DMS53 treated with DMSO at 0.1 percent for 48 hours (cell line): ENCODE measurements around the gene RYR1.
"Not testable (repeated sequence)": the region's sequence is repeated elsewhere in the genome, so short reads cannot be mapped to it uniquely, and the experiment has no call there.

Experiments
- DNase-seq: peaks from one replicate; lab custom pipeline; 2025; ENCODE audit not compliant: unreplicated experiment; lab: John Stamatoyannopoulos, UW

RYR1 gene

DNA sequence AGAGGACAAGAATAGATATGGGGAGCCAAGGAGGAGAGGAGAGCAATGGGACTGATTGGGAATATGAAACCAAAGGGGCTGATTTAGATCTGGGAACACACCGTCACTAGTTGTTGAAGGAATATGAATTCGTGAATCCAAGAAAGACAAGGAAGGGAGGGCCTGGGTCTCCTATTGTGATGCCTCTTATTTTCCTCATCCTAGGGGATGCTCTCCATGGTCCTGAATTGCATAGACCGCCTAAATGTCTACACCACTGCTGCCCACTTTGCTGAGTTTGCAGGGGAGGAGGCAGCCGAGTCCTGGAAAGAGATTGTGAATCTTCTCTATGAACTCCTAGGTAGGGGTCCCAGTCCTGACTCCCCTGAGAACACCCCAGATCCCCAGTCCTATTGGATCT is 21.5 kb downstream of the RYR1 start:
- DNase-seq = no peak

DNA sequence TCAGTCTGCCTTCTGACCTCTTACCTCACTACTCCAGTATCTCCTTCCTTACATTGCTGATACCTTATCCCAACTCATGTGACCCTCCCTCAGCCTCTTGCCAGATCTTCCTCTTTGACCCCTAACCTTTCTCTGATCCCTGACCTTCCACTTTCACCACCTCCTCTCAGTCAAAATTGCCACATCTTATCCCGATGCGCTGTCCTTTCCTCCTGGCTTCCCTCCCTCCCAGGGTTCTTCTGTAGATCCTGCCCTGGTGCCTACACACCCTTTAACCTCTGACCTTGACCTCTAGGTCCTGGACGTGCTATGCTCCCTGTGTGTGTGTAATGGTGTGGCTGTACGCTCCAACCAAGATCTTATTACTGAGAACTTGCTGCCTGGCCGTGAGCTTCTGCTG is 23.7 kb downstream of the RYR1 start:
- DNase-seq = no peak

DNA sequence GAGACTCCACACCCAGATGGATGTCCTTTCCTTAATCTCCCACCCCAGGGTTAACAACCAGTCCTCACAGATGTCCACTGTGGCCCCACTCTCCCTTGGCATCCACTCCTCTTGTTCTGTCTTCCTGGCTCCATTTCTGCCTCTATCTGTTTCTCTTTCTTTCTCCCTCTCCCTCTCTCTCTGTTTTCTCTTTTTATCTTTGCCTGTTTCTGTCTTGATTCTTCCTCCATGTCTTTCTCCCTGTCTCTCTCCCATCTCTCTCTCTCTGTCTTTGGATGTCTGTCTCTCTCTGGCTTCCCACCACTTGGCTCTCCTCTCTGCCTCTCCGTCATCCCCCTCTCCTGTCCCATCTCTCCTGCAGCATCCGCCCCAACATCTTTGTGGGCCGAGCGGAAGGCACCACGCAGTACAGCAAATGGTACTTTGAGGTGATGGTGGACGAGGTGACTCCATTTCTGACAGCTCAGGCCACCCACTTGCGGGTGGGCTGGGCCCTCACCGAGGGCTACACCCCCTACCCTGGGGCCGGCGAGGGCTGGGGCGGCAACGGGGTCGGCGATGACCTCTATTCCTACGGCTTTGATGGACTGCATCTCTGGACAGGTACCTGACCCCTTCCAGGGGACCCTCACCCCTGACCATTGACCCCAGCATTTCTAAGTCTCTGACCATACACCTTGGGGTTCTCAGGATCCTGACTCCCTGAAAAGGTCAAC is 24.4 kb downstream of the RYR1 start:
- DNase-seq = no peak

DNA sequence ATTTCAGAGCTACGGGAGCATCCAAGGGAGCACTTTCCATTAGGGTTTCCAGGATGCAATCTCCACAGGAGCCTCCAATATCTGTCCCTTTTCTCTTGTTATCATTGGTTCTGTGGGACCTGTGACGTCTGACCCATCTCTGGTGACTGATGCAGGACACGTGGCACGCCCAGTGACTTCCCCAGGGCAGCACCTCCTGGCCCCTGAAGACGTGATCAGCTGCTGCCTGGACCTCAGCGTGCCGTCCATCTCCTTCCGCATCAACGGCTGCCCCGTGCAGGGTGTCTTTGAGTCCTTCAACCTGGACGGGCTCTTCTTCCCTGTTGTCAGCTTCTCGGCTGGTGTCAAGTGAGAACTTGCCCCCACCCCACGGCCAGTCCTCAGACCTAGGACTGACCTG is 25.5 kb downstream of the RYR1 start:
- no peak for DNase-seq

DNA sequence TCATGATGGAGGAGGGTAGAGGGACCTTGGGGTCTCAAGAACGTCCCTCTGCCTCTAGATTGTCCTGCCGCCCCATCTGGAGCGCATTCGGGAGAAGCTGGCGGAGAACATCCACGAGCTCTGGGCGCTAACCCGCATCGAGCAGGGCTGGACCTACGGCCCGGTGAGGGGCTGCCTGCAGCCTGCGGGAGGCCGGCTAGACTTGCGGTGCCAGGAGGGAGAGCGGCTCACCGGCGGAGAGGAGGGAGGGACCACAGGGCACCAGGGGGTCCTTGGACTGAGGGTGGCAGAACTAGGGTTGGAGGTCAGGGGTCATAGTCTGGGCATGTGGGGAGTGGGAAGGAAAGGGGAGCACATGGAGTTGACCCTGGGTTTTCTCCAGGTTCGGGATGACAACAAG is 29.9 kb downstream of the RYR1 start:
- no peak for DNase-seq

DNA sequence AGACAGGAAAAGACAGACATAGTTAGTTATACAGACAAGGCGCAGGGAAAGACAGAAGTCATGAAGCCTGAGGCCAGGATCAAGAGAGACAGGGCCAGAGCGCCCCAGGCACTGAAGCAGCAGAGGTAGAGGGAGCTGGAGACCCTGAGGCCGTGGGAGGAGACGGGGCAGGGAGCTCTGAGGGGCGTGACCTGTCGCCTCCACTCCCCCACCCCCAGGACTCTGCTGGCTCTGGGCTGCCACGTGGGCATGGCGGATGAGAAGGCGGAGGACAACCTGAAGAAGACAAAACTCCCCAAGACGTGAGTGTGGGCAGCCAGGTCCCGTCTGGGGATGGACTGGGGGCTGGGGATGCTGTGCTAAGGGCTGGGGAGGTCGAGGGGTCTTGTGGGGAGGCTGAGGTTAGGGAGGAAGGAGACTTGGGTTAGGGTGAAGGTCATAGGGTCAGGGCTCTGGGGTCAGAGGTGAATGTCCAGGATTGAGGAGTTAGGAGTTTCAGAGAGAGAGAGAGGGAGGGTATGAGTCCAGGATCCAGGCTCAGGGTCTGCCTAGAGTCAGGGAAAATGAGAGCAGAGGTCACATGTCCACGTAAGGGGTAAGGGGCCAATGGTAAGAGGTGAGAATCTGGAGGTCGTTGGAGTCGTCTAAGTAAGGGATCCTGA is 31.1 kb downstream of the RYR1 start:
- no peak for DNase-seq

DNA sequence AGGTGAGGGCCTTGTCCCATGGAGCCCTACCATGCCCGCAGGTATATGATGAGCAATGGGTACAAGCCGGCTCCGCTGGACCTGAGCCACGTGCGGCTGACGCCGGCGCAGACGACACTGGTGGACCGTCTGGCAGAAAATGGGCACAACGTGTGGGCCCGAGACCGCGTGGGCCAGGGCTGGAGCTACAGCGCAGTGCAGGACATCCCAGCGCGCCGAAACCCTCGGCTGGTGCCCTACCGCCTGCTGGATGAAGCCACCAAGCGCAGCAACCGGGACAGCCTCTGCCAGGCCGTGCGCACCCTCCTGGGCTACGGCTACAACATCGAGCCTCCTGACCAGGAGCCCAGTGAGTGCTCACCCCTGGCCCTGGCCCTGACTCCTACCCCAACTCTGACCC is 32.6 kb downstream of the RYR1 start:
- DNase-seq = no peak

DNA sequence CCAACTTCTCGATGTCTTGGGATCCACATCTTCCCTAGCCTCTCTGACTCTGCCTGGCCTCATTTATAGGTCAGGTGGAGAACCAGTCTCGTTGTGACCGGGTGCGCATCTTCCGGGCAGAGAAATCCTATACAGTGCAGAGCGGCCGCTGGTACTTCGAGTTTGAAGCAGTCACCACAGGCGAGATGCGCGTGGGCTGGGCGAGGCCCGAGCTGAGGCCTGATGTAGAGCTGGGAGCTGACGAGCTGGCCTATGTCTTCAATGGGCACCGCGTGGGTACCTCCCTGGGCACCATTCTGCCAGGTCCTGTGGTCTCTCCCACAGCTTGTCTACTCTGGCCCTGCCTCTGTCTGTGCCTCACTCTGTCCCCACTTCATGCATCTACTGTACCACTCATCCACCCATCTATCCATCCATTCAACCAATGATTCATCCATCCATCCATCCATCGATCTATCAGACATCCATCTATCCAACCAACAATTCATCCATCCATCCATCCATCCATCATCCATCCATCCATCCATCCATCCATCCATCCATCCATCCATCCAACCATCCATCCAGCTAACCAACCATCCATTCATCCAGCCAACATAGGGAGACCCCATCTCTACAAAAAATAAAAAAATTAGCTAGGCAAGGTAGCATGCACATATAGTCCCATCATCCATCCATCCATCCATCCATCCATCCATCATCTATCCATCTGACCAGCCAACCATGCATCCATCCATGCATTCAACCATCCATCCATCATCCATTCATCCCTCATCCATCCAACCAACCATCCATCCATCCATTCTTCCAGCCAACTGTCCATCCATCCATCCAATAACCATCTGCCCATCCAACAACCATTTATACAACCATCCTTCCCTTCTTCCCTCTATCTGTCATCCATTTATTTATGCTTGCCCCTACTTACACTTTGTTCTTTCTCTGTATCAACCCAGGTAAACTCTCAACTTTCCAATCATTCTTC is 34.3 kb downstream of the RYR1 start:
- no peak for DNase-seq

DNA sequence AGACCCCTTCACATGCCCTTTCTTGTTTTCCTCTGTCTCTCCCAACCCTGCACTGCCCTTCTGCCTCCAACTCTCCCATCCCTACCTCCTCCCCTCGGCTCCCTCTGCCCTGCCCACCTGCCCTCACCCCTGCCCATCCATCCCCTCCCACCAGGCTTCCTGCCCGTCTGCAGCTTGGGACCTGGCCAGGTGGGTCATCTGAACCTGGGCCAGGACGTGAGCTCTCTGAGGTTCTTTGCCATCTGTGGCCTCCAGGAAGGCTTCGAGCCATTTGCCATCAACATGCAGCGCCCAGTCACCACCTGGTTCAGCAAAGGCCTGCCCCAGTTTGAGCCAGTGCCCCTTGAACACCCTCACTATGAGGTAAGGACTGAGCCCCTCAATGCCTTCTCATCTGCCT is 35.7 kb downstream of the RYR1 start:
- DNase-seq = no peak

DNA sequence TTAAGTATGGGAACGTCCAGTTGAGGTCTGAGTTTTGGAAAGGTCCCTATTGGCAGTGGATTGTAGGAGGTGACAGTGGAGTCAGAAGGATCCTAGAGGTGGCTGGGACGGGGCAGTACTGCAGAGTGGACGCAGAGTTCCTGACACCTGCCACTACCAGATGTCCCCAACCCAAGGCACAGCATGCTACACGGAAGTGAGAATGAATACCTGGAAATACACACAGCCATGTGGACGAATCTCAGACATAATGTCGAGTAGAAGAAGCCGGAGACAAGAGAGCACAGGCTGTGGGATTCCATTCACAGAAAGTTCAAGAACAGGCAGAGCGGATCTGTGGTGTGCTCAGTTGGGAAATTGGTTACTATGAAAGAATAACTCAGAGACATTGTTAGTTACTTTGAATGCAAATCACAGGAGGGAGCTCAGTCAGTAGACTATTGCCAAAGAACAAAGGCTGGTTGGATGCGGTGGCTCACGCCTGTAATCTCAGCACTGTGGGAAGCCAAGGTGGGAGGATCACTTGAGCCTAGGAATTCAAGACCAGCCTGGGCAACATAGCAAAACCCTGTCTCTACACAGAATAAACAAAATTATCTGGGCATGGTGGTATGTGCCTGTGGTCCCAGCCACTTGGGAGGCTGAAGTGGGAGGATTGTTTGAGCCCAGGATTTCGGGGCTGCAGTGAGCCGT is 37.4 kb downstream of the RYR1 start:
- DNase-seq = no peak

DNA sequence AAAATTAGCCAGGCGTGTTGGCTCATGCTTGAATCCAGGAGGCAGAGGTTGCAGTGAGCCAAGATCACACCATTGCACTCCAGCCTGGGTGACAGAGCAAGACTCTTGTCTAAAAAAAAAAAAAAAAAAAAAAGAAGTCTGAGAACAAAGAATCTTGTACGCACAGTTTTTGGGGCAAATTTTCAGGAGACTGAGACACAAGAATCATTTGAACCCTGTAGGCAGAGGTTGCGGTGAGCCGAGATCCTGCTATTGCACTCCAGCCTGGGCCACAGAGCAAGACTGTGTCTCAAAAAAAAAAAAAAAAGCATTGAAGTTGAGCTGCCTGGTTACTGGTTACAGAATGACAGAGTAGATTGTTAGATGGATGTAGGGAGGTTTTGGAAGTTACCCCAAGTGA is 39.2 kb downstream of the RYR1 start:
- not testable (repeated sequence) for DNase-seq

DNA sequence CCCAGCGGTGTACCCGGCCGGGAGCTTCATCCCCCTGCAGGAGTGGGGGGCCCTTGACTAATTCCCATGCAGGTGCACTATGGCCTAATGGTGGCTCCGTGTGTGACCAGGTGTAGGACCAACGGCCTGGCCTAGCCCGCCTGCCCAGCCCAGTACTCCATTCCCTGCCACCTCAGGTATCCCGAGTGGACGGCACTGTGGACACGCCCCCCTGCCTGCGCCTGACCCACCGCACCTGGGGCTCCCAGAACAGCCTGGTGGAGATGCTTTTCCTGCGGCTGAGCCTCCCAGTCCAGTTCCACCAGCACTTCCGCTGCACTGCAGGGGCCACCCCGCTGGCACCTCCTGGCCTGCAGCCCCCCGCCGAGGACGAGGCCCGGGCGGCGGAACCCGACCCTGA is 39.7 kb downstream of the RYR1 start:
- no peak for DNase-seq

DNA sequence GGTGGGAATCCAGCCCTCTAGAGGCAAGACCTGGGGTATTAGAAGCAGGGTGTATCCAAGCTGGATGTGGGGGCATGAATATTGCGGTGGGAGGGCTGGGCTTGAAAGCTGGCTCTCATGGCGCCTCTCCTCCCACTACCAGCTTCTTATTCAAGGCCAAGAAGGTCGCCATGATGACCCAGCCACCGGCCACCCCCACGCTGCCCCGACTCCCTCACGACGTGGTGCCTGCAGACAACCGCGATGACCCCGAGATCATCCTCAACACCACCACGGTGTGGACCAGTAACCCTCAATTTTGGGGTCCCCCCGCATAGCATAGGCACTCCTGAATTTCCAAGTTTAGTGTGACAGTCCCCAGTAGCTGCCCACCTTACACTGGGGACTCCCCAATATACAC is 41.7 kb downstream of the RYR1 start:
- no peak for DNase-seq

DNA sequence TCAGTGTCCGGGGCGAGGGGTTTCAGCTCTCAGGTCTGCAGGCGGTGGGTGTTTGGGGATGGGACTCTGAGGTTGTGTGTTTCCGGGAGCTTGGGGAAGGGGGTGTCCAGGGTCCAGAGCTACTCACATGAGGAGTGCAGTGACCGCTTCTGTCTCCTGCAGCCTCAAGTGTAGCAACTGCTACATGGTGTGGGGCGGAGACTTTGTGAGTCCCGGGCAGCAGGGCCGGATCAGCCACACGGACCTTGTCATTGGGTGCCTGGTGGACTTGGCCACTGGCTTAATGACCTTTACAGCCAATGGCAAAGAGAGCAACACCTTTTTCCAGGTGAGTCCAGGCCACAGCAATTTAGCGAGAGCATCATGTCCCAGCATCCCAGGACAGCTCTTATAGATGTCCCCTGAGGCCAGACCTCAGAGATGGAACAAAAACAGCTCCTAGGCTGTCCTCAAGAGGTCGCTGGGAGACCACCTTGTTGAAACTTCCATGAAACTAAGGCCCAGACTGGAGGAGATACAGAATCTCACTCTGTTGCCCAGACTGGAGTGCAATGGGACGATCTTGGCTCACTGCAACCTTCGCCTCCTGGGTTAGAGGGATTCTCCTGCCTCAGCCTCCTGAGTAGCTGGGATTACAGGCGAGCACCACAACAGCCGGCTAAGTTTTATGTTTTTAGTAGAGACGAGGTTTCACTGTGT is 44.9 kb downstream of the RYR1 start:
- DNase-seq = no peak

DNA sequence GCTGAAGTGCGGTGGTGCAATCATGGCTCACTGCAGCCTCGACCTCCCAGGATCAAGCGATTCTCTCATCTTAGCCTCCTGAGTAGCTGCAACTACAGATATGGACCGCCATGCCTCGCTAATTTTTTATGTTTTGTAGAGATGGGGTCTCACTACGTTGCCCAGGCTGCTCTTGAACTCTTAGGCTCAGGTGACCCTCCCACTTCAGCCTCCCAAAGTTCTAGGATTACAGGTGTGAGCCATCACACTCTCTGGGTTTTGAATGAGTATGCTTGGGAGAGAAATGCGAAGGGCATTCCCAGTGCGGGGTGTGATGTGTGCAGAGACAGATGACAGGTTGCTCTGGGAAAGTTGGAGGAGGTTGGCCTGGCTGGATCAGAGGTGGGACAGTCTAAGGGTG is 49.0 kb downstream of the RYR1 start:
- no peak for DNase-seq

DNA sequence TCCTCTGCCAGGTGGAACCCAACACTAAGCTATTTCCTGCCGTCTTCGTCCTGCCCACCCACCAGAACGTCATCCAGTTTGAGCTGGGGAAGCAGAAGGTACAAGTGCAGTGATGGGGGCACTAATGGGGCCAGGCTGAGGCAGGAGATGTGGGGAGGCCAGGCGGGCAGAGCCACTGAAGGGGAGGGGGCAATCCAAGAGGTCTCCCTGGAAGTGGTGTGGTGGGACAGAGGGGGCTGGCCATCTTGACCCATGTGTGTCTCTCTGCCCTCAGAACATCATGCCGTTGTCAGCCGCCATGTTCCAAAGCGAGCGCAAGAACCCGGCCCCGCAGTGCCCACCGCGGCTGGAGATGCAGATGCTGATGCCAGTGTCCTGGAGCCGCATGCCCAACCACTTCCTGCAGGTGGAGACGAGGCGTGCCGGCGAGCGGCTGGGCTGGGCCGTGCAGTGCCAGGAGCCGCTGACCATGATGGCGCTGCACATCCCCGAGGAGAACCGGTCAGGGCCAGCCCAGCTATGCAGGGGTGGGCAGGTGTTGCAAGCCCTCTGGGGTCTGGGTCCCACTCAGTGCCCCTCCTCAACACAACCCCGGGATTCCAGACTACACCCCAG is 49.6 kb downstream of the RYR1 start:
- DNase-seq = no peak

DNA sequence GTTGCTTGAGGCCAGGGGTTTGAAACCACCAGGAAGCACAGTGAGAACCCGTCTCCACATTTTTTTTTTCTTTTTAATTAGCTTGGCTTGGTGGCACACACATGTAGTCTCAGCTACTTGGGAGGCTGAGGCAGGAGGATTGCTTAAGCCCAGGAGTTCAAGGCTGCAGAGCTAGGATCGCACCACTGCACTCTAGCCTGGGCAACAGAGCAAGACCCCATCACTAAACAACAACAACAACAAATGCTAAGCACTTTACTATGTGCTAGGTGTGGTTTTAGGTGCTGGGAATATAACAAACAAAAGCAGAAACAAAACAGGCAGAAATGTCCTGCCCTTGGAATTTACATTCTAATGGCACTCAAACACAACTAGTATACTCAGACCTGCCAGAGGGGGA is 51.3 kb downstream of the RYR1 start:
- no peak for DNase-seq

DNA sequence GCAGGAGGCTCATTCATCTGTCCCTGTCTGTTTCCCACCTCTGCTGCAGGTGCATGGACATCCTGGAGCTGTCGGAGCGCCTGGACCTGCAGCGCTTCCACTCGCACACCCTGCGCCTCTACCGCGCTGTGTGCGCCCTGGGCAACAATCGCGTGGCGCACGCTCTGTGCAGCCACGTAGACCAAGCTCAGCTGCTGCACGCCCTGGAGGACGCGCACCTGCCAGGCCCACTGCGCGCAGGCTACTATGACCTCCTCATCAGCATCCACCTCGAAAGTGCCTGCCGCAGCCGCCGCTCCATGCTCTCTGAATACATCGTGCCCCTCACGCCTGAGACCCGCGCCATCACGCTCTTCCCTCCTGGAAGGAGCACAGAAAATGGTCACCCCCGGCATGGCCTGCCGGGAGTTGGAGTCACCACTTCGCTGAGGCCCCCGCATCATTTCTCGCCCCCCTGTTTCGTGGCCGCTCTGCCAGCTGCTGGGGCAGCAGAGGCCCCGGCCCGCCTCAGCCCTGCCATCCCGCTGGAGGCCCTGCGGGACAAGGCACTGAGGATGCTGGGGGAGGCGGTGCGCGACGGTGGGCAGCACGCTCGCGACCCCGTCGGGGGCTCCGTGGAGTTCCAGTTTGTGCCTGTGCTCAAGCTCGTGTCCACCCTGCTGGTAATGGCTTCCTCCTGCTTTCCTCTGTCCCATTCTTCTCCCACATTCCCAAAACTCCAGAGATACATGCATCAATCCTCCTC is 52.2 kb downstream of the RYR1 start:
- no peak for DNase-seq

DNA sequence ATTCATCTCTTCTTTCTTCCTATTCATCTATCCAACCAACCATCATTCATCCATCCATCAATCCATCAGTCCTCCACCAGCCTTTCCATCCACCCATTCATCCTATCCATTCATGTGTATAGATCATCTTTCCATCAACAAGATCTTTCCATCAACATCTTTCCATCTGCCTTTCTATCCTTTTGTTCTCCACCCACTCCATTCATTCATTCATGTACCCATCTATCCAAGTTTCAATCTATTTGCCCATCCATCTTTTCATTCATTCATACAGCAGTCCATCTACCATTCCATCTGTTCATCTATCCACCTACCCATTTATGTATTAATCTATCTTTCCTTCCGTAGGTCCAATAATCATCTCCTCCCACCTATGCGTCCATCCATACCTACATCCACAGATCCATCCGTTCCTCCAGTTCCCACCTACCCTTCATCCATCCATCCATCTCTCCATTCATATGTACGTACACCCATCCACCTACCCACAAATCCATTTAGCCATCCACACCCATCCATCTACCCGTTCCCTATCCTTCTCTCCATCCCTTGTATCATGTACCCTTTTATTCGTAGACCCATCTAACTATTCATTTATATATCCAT is 53.3 kb downstream of the RYR1 start:
- DNase-seq = no peak
